ENCODE results near the gene MEPCE.

The MEPCE gene

DNA sequence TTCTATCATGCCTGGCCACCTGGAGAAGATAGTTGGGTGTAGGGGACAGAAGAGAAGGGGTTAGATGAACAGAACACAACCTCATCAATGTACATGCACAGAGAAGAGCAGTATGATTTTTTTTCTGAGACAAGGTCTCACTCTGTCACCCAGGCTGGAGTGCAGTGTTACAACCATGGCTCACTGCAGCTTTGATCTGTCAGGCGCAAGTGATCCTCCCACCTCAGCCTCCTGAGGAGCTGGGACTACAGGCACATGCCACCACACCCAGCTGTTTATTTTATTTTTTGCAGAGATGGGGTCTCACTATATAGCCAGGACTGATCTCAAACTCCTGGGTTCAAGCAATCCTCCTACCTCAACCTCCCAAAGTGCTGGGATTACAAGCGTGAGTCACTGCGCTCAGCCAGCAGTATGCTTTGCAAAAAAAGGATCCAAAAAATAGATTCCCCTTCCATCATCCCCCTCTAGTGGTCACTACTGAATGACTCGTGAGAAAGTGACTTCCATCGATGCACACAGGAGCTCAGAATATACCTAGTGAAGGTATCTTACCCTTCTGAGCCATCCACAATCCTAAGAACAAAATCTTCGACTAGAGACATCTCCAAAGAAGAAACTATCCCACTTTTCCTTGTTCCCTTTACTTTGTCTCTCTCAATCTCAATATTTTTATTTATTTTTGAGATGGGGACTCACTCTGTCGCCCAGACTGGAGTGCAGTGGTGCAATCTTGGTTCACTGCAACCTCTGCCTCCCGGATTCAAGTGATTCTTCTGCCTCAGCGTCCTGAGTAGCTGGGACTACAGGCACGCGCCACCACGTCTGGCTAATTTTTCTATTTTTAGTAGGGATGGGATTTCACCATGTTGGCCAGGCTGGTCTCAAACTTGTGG, 22.1 kb upstream of the MEPCE start:
- no peaks in the 10 kb centered on the region for H3K4me1 ChIP-seq (ENCODE audit: control insufficient read depth, insufficient read depth, low read length)

DNA sequence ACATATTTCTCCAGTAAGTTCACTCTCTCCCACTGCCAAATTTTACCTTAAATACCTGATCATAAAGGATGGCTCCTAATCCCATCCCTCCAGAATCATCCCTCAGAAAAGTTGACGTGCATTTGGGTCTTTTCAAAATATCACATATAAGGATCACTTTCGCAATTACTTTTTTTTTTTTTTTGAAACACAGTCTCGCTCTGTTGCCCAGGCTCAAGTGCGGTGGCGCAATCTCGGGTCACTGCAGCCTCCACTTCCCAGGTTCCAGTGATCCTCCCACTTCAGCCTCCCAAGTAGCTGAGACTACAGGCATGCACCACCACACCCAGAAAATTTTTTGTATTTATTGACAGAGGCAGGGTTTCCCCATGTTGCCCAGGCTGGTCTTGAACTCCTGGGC, 18.5 kb upstream of the MEPCE start:
- H3K9ac ChIP-seq (ENCODE audit: low read depth, low read length): no peak overlapping the region
- no peaks in the 10 kb centered on the region for H3K36me3 ChIP-seq (ENCODE audit: control insufficient read depth, insufficient read depth, low read length)
- H3K4me3 ChIP-seq (ENCODE audit: low read depth, low read length): no peak overlapping the region
- no peaks in the 10 kb centered on the region for H3K9me3 ChIP-seq (ENCODE audit: control insufficient read depth, insufficient read depth, low read length)
- no peak overlapping the region for H3K27ac ChIP-seq (ENCODE audit: low read depth, low read length)
- no peaks in the 10 kb centered on the region for H3K4me1 ChIP-seq (ENCODE audit: control insufficient read depth, insufficient read depth, low read length)
- no peaks in the 10 kb centered on the region; the same call in 1 of the 2 replicates for H3K27me3 ChIP-seq (ENCODE audit: control insufficient read depth, insufficient read depth, low read length)

More for the DNA sequence above, 22.1 kb upstream of the MEPCE start:
- H3K4me3 ChIP-seq (ENCODE audit: low read depth, low read length): no peak overlapping the region
- H3K9ac ChIP-seq (ENCODE audit: low read depth, low read length): no peak overlapping the region
- no peak overlapping the region for H3K27ac ChIP-seq (ENCODE audit: low read depth, low read length)
- H3K9me3 ChIP-seq (ENCODE audit: control insufficient read depth, insufficient read depth, low read length): no peaks in the 10 kb centered on the region
- H3K27me3 ChIP-seq (ENCODE audit: control insufficient read depth, insufficient read depth, low read length): no peaks in the 10 kb centered on the region; the same call in 1 of the 2 replicates
- H3K36me3 ChIP-seq (ENCODE audit: control insufficient read depth, insufficient read depth, low read length): no peaks in the 10 kb centered on the region

DNA sequence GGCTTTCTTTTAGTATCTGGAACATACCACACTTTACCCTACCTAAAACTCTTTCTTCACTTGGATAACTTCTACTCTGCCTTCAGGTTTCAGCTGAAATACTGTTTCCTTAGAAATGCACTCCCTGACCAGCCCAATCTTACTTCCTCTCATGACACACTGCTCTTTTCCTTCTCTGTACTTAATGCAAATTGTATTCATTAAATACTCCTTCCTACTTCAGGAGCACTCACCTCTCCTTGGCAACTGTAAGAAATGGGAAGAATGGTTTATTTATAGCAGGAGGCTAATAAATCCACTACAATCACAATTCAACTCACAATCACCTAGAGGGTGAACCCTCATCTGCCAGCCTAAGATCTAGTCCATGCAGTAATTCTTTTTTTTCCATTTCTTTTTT, 16.3 kb upstream of the MEPCE start:
- H3K36me3 ChIP-seq (ENCODE audit: control insufficient read depth, insufficient read depth, low read length): no peaks in the 10 kb centered on the region
- no peak overlapping the region for H3K4me3 ChIP-seq (ENCODE audit: low read depth, low read length)
- H3K27me3 ChIP-seq (ENCODE audit: control insufficient read depth, insufficient read depth, low read length): no peaks in the 10 kb centered on the region; the same call in 1 of the 2 replicates
- no peaks in the 10 kb centered on the region for H3K9me3 ChIP-seq (ENCODE audit: control insufficient read depth, insufficient read depth, low read length)
- no peak overlapping the region for H3K9ac ChIP-seq (ENCODE audit: low read depth, low read length)
- no peak overlapping the region for H3K27ac ChIP-seq (ENCODE audit: low read depth, low read length)
- no peaks in the 10 kb centered on the region for H3K4me1 ChIP-seq (ENCODE audit: control insufficient read depth, insufficient read depth, low read length)

GRCh38 chr7:100413889-100414288, 15.7 kb upstream of the MEPCE start:
- no peak overlapping the region for H3K9ac ChIP-seq (ENCODE audit: low read depth, low read length)
- H3K27ac ChIP-seq (ENCODE audit: low read depth, low read length): no peak overlapping the region
- no peaks in the 10 kb centered on the region; the same call in 1 of the 2 replicates for H3K27me3 ChIP-seq (ENCODE audit: control insufficient read depth, insufficient read depth, low read length)
- no peaks in the 10 kb centered on the region for H3K4me1 ChIP-seq (ENCODE audit: control insufficient read depth, insufficient read depth, low read length)
- H3K36me3 ChIP-seq (ENCODE audit: control insufficient read depth, insufficient read depth, low read length): no peaks in the 10 kb centered on the region
- H3K4me3 ChIP-seq (ENCODE audit: low read depth, low read length): no peak overlapping the region
- H3K9me3 ChIP-seq (ENCODE audit: control insufficient read depth, insufficient read depth, low read length): no peaks in the 10 kb centered on the region

- no peak overlapping the region for H3K9ac ChIP-seq (ENCODE audit: low read depth, low read length)
- no peaks in the 10 kb centered on the region for H3K9me3 ChIP-seq (ENCODE audit: control insufficient read depth, insufficient read depth, low read length)
- no peaks in the 10 kb centered on the region for H3K36me3 ChIP-seq (ENCODE audit: control insufficient read depth, insufficient read depth, low read length)
- H3K4me1 ChIP-seq (ENCODE audit: control insufficient read depth, insufficient read depth, low read length): no peaks in the 10 kb centered on the region
- H3K27me3 ChIP-seq (ENCODE audit: control insufficient read depth, insufficient read depth, low read length): no peaks in the 10 kb centered on the region
- H3K4me3 ChIP-seq (ENCODE audit: low read depth, low read length): no peak overlapping the region
- no peak overlapping the region for H3K27ac ChIP-seq (ENCODE audit: low read depth, low read length)
Observed at GRCh38 chr7:100415448-100415847, 14.2 kb upstream of the MEPCE start.

DNA sequence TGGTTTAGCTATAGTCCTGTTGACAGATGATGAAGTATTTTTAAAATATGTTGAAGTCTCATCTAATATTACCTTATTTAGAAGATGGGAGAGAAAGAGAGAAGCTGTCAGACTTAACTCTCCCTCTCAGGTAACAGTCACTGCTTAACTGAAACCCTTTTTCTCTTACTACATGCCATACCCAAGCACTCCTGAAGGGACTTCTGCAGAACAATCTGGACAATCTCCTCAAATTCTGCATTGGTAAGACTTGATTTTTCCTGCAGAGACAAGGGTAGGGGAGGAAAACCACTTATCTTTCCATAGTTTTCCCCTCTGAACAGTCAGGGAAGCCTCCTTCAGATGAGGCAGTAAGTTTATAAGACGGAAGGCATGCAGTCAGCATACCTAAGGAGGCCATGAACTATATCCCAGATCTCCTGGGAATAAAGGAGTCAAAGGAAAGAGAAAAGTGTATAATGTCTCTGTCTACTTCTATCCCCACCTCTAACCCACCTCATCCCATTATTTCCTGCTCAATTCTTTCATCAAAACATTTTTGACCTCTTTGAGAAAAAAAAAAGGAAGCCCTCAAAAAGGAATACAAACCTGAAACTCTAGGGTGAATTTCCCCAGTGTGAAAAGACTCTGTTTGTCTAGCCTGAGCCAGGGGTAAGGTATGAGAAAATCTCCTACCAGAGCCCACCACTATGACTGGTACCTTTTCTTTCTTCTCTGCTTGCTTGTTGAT, 10.5 kb upstream of the MEPCE start:
- Histone ChIP-seq H3K4me1 (ENCODE audit: control insufficient read depth, insufficient read depth, low read length) (no peaks in the 10 kb centered on the region), H3K27ac (ENCODE audit: low read depth, low read length) (no peak overlapping the region), H3K36me3 (ENCODE audit: control insufficient read depth, insufficient read depth, low read length) (no peaks in the 10 kb centered on the region), H3K9ac (ENCODE audit: low read depth, low read length) (no peak overlapping the region), H3K9me3 (ENCODE audit: control insufficient read depth, insufficient read depth, low read length) (no peaks in the 10 kb centered on the region), H3K4me3 (ENCODE audit: low read depth, low read length) (no peak overlapping the region), H3K27me3 (ENCODE audit: control insufficient read depth, insufficient read depth, low read length) (no peaks in the 10 kb centered on the region)

DNA sequence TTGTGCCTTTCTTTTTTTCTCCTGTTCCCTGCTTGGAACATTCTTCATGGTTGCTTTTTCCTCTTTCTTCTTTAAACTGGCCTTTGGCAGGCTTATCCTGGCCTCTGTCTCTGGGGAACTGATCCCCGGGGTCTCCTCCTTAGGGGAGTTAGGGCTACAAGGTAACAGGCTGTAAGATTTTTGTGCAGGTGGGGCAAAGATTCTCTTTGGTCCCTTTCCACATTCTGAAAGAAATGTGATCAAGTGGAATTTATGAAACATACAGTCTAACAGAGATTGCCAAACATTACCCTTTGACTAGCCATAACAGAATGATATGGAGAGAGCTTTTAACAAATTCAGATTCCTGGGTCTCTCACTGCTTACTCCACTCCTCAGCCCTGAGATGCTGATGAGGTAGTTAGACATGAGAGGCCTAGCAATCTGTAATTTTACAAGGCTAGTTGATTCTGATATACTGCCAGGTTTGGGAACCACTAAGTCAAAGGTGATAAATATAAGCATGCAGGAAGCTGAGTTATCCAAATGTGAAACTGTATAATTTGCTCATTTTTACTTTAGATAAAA, 9.9 kb upstream of the MEPCE start:
- Histone ChIP-seq H3K4me1 (ENCODE audit: control insufficient read depth, insufficient read depth, low read length) (no peaks in the 10 kb centered on the region), H3K9ac (ENCODE audit: low read depth, low read length) (no peak overlapping the region), H3K36me3 (ENCODE audit: control insufficient read depth, insufficient read depth, low read length) (no peaks in the 10 kb centered on the region), H3K27me3 (ENCODE audit: control insufficient read depth, insufficient read depth, low read length) (no peaks in the 10 kb centered on the region), H3K4me3 (ENCODE audit: low read depth, low read length) (no peak overlapping the region), H3K27ac (ENCODE audit: low read depth, low read length) (no peak overlapping the region), H3K9me3 (ENCODE audit: control insufficient read depth, insufficient read depth, low read length) (no peaks in the 10 kb centered on the region)

- no peak overlapping the region for H3K9ac ChIP-seq (ENCODE audit: low read depth, low read length)
- no peaks in the 10 kb centered on the region for H3K9me3 ChIP-seq (ENCODE audit: control insufficient read depth, insufficient read depth, low read length)
Observed at GRCh38 chr7:100423315-100423714, 6.3 kb upstream of the MEPCE start.

GRCh38 chr7:100425347-100425746, 4.3 kb upstream of the MEPCE start:
- Histone ChIP-seq H3K27ac (ENCODE audit: low read depth, low read length) (no peak overlapping the region), H3K9me3 (ENCODE audit: control insufficient read depth, insufficient read depth, low read length) (no peaks in the 10 kb centered on the region), H3K4me3 (ENCODE audit: low read depth, low read length) (no peak overlapping the region), H3K9ac (ENCODE audit: low read depth, low read length) (no peak overlapping the region), H3K27me3 (ENCODE audit: control insufficient read depth, insufficient read depth, low read length) (peaks cover 7% of the 10 kb centered on the region), H3K4me1 (ENCODE audit: control insufficient read depth, insufficient read depth, low read length) (0 out of 2 replicates have a peak, but pooled peaks cover under 1% of the 10 kb centered on the region), H3K36me3 (ENCODE audit: control insufficient read depth, insufficient read depth, low read length) (no peaks in the 10 kb centered on the region)

More at GRCh38 chr7:100423315-100423714, 6.3 kb upstream of the MEPCE start:
- no peak overlapping the region for H3K27ac ChIP-seq (ENCODE audit: low read depth, low read length)
- H3K27me3 ChIP-seq (ENCODE audit: control insufficient read depth, insufficient read depth, low read length): peaks cover 7% of the 10 kb centered on the region
- no peak overlapping the region for H3K4me3 ChIP-seq (ENCODE audit: low read depth, low read length)
- no peaks in the 10 kb centered on the region for H3K36me3 ChIP-seq (ENCODE audit: control insufficient read depth, insufficient read depth, low read length)
- no peaks in the 10 kb centered on the region for H3K4me1 ChIP-seq (ENCODE audit: control insufficient read depth, insufficient read depth, low read length)

DNA sequence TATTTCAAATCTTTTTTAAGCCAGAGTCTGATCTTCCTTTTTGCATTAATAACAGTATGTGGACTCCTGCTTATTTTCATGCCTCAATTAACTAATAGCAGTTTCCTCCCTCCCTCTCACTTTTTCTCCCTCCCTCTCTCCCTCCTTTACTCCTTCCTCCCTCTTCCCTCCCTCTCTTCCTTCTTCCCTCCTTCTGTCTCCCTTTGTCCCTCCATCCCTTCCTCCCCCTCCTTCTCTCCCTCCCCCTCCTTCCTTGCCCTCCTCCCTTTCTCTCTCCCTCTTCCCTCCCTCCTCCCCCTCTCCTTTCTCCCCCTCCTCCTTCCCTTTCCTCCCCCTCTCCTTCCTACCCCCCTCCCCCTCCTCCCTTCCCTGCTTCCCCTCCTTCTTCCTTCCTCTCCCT, 3.1 kb upstream of the MEPCE start:
- H3K36me3 ChIP-seq (ENCODE audit: control insufficient read depth, insufficient read depth, low read length): peaks cover 8% of the 10 kb centered on the region

More for the DNA sequence above, 3.1 kb upstream of the MEPCE start:
- Histone ChIP-seq H3K4me3 (ENCODE audit: low read depth, low read length) (no peak overlapping the region), H3K9me3 (ENCODE audit: control insufficient read depth, insufficient read depth, low read length) (no peaks in the 10 kb centered on the region), H3K9ac (ENCODE audit: low read depth, low read length) (no peak overlapping the region), H3K27me3 (ENCODE audit: control insufficient read depth, insufficient read depth, low read length) (peaks cover 7% of the 10 kb centered on the region), H3K27ac (ENCODE audit: low read depth, low read length) (no peak overlapping the region), H3K4me1 (ENCODE audit: control insufficient read depth, insufficient read depth, low read length) (peaks cover 12% of the 10 kb centered on the region)

Measured in HUES48 (cell line).